Measurements from ENCODE around the gene PTPRD. TPM values are rescaled to one million over a fixed set of nuclear protein-coding genes. Genes with fewer than 3 reads are reported as not detected.

PTPRD gene
- total and polyA plus RNA-seq, 2 donors = 2.2 to 13.5 TPM

- WGBS = 33% methylated on average over 7 of the region's 7 CpGs
- H3K4me1 ChIP-seq (ENCODE audit: control insufficient read depth in 2 of 2, insufficient read depth in 2 of 2, low read length in 2 of 2) = no peaks in the 10 kb centered on the region
- H3K27me3 ChIP-seq (ENCODE audit: control insufficient read depth in 2 of 2, insufficient read depth in 1 of 2, low read length in 1 of 2) = no peaks in the 10 kb centered on the region
- no peaks in the 10 kb centered on the region for H3K9me3 ChIP-seq (ENCODE audit: control insufficient read depth in 2 of 2, insufficient read depth in 1 of 2, low read length in 1 of 2)
- no peak for DNase-seq (ENCODE audit: low read depth in 6 of 9, low spot score in 9 of 9)
- H3K4me3 ChIP-seq (ENCODE audit: low read length in 2 of 2) = no peak overlapping the region
- no peaks in the 10 kb centered on the region for H3K36me3 ChIP-seq (ENCODE audit: control insufficient read depth in 2 of 2, insufficient read depth in 2 of 2, low read length in 1 of 2)
- H3K27ac ChIP-seq (ENCODE audit: low read depth in 1 of 2, low read length in 1 of 2) = no peak overlapping the region
These were observed 1882.2 kb downstream of the PTPRD start for GRCh38 chr9:8730618-8731017.

- Histone ChIP-seq H3K4me3 (ENCODE audit: low read length in 2 of 2) (no peak overlapping the region), H3K9me3 (ENCODE audit: control insufficient read depth in 2 of 2, insufficient read depth in 1 of 2, low read length in 1 of 2) (peaks cover 0 to 2% of the 10 kb centered on the region in 2 donors), H3K27ac (ENCODE audit: low read depth in 1 of 2, low read length in 1 of 2) (no peak overlapping the region), H3K4me1 (ENCODE audit: control insufficient read depth in 2 of 2, insufficient read depth in 2 of 2, low read length in 2 of 2) (no peaks in the 10 kb centered on the region), H3K36me3 (ENCODE audit: control insufficient read depth in 2 of 2, insufficient read depth in 2 of 2, low read length in 1 of 2) (no peaks in the 10 kb centered on the region), H3K27me3 (ENCODE audit: control insufficient read depth in 2 of 2, insufficient read depth in 1 of 2, low read length in 1 of 2) (no peaks in the 10 kb centered on the region)
- 85% methylated on average over 2 of the region's 2 CpGs for WGBS
- no peak for DNase-seq (ENCODE audit: low read depth in 6 of 9, low spot score in 9 of 9)
These were observed 1883.9 kb downstream of the PTPRD start for GRCh38 chr9:8728910-8729309.

- no peak overlapping the region for H3K27ac ChIP-seq (ENCODE audit: low read depth in 1 of 2, low read length in 1 of 2)
- DNase-seq (ENCODE audit: low read depth in 6 of 9, low spot score in 9 of 9) = no peak
- H3K27me3 ChIP-seq (ENCODE audit: control insufficient read depth in 2 of 2, insufficient read depth in 1 of 2, low read length in 1 of 2) = no peaks in the 10 kb centered on the region
- 92% methylated on average over 2 of the region's 2 CpGs for WGBS
- no peaks in the 10 kb centered on the region for H3K36me3 ChIP-seq (ENCODE audit: control insufficient read depth in 2 of 2, insufficient read depth in 2 of 2, low read length in 1 of 2)
- H3K4me1 ChIP-seq (ENCODE audit: control insufficient read depth in 2 of 2, insufficient read depth in 2 of 2, low read length in 2 of 2) = no peaks in the 10 kb centered on the region
- H3K9me3 ChIP-seq (ENCODE audit: control insufficient read depth in 2 of 2, insufficient read depth in 1 of 2, low read length in 1 of 2) = peaks cover 0 to 2% of the 10 kb centered on the region in 2 donors
- H3K4me3 ChIP-seq (ENCODE audit: low read length in 2 of 2) = no peak overlapping the region
These were observed 1885.6 kb downstream of the PTPRD start for GRCh38 chr9:8727191-8727590.

GRCh38 chr9:8726692-8727091 is 1886.1 kb downstream of the PTPRD start:
- no peak for DNase-seq (ENCODE audit: low read depth in 6 of 9, low spot score in 9 of 9)
- WGBS = 98% methylated on average over 4 of the region's 4 CpGs
- Histone ChIP-seq H3K27me3 (ENCODE audit: control insufficient read depth in 2 of 2, insufficient read depth in 1 of 2, low read length in 1 of 2) (no peaks in the 10 kb centered on the region), H3K4me3 (ENCODE audit: low read length in 2 of 2) (no peak overlapping the region), H3K4me1 (ENCODE audit: control insufficient read depth in 2 of 2, insufficient read depth in 2 of 2, low read length in 2 of 2) (no peaks in the 10 kb centered on the region), H3K27ac (ENCODE audit: low read depth in 1 of 2, low read length in 1 of 2) (no peak overlapping the region), H3K36me3 (ENCODE audit: control insufficient read depth in 2 of 2, insufficient read depth in 2 of 2, low read length in 1 of 2) (no peaks in the 10 kb centered on the region), H3K9me3 (ENCODE audit: control insufficient read depth in 2 of 2, insufficient read depth in 1 of 2, low read length in 1 of 2) (peaks cover 0 to 2% of the 10 kb centered on the region in 2 donors)

GRCh38 chr9:8725635-8726034 is 1887.2 kb downstream of the PTPRD start:
- H3K4me1 ChIP-seq (ENCODE audit: control insufficient read depth in 2 of 2, insufficient read depth in 2 of 2, low read length in 2 of 2) = no peaks in the 10 kb centered on the region
- 0% methylated on average over 1 of the region's 1 CpG for WGBS

GRCh38 chr9:8724284-8725018 is 1888.4 kb downstream of the PTPRD start:
- Histone ChIP-seq H3K36me3 (ENCODE audit: control insufficient read depth in 2 of 2, insufficient read depth in 2 of 2, low read length in 1 of 2) (no peaks in the 10 kb centered on the region), H3K27me3 (ENCODE audit: control insufficient read depth in 2 of 2, insufficient read depth in 1 of 2, low read length in 1 of 2) (no peaks in the 10 kb centered on the region), H3K9me3 (ENCODE audit: control insufficient read depth in 2 of 2, insufficient read depth in 1 of 2, low read length in 1 of 2) (peaks cover 0 to 2% of the 10 kb centered on the region in 2 donors), H3K27ac (ENCODE audit: low read depth in 1 of 2, low read length in 1 of 2) (no peak overlapping the region), H3K4me1 (ENCODE audit: control insufficient read depth in 2 of 2, insufficient read depth in 2 of 2, low read length in 2 of 2) (peaks cover 6% of the 10 kb centered on the region in 2 donors), H3K4me3 (ENCODE audit: low read length in 2 of 2) (no peak overlapping the region)
- 97% methylated on average over 11 of the region's 11 CpGs for WGBS
- no peak for DNase-seq (ENCODE audit: low read depth in 6 of 9, low spot score in 9 of 9)

More at GRCh38 chr9:8725635-8726034, 1887.2 kb downstream of the PTPRD start:
- DNase-seq (ENCODE audit: low read depth in 6 of 9, low spot score in 9 of 9) = no peak
- peaks cover 0 to 2% of the 10 kb centered on the region in 2 donors for H3K9me3 ChIP-seq (ENCODE audit: control insufficient read depth in 2 of 2, insufficient read depth in 1 of 2, low read length in 1 of 2)
- no peak overlapping the region for H3K27ac ChIP-seq (ENCODE audit: low read depth in 1 of 2, low read length in 1 of 2)
- H3K4me3 ChIP-seq (ENCODE audit: low read length in 2 of 2) = no peak overlapping the region
- no peaks in the 10 kb centered on the region for H3K36me3 ChIP-seq (ENCODE audit: control insufficient read depth in 2 of 2, insufficient read depth in 2 of 2, low read length in 1 of 2)
- H3K27me3 ChIP-seq (ENCODE audit: control insufficient read depth in 2 of 2, insufficient read depth in 1 of 2, low read length in 1 of 2) = no peaks in the 10 kb centered on the region

GRCh38 chr9:8723195-8723594 is 1889.6 kb downstream of the PTPRD start:
- no peak for DNase-seq (ENCODE audit: low read depth in 6 of 9, low spot score in 9 of 9)
- Histone ChIP-seq H3K4me1 (ENCODE audit: control insufficient read depth in 2 of 2, insufficient read depth in 2 of 2, low read length in 2 of 2) (peaks cover 6% of the 10 kb centered on the region in 2 donors), H3K27ac (ENCODE audit: low read depth in 1 of 2, low read length in 1 of 2) (no peak overlapping the region), H3K36me3 (ENCODE audit: control insufficient read depth in 2 of 2, insufficient read depth in 2 of 2, low read length in 1 of 2) (no peaks in the 10 kb centered on the region), H3K27me3 (ENCODE audit: control insufficient read depth in 2 of 2, insufficient read depth in 1 of 2, low read length in 1 of 2) (no peaks in the 10 kb centered on the region), H3K4me3 (ENCODE audit: low read length in 2 of 2) (no peak overlapping the region), H3K9me3 (ENCODE audit: control insufficient read depth in 2 of 2, insufficient read depth in 1 of 2, low read length in 1 of 2) (peaks cover 0 to 2% of the 10 kb centered on the region in 2 donors)
- 96% methylated on average over 5 of the region's 5 CpGs for WGBS

- Histone ChIP-seq H3K9me3 (ENCODE audit: control insufficient read depth in 2 of 2, insufficient read depth in 1 of 2, low read length in 1 of 2) (peaks cover 0 to 2% of the 10 kb centered on the region in 2 donors), H3K27ac (ENCODE audit: low read depth in 1 of 2, low read length in 1 of 2) (peak overlapping the region in 1 of 2 donors; percentile 61), H3K4me1 (ENCODE audit: control insufficient read depth in 2 of 2, insufficient read depth in 2 of 2, low read length in 2 of 2) (peaks cover 6% of the 10 kb centered on the region in 2 donors), H3K36me3 (ENCODE audit: control insufficient read depth in 2 of 2, insufficient read depth in 2 of 2, low read length in 1 of 2) (no peaks in the 10 kb centered on the region), H3K27me3 (ENCODE audit: control insufficient read depth in 2 of 2, insufficient read depth in 1 of 2, low read length in 1 of 2) (no peaks in the 10 kb centered on the region), H3K4me3 (ENCODE audit: low read length in 2 of 2) (no peak overlapping the region)
- peak in 5 of 9 donors; percentile 8 to 45 (median 13) for DNase-seq (ENCODE audit: low read depth in 6 of 9, low spot score in 9 of 9)
- WGBS = 10% methylated on average over 1 of the region's 1 CpG
These were observed 1892.8 kb downstream of the PTPRD start for GRCh38 chr9:8719833-8720486.

GRCh38 chr9:8718121-8718725 is 1894.6 kb downstream of the PTPRD start:
- no peak for DNase-seq (ENCODE audit: low read depth in 6 of 9, low spot score in 9 of 9)
- H3K4me3 ChIP-seq (ENCODE audit: low read length in 2 of 2) = no peak overlapping the region
- H3K9me3 ChIP-seq (ENCODE audit: control insufficient read depth in 2 of 2, insufficient read depth in 1 of 2, low read length in 1 of 2) = peaks cover 0 to 4% of the 10 kb centered on the region in 2 donors
- 92% methylated on average over 4 of the region's 4 CpGs for WGBS
- H3K4me1 ChIP-seq (ENCODE audit: control insufficient read depth in 2 of 2, insufficient read depth in 2 of 2, low read length in 2 of 2) = peaks cover 6% of the 10 kb centered on the region in 2 donors
- no peak overlapping the region for H3K27ac ChIP-seq (ENCODE audit: low read depth in 1 of 2, low read length in 1 of 2)
- H3K27me3 ChIP-seq (ENCODE audit: control insufficient read depth in 2 of 2, insufficient read depth in 1 of 2, low read length in 1 of 2) = no peaks in the 10 kb centered on the region
- H3K36me3 ChIP-seq (ENCODE audit: control insufficient read depth in 2 of 2, insufficient read depth in 2 of 2, low read length in 1 of 2) = no peaks in the 10 kb centered on the region

Data from thymus (tissue), 11 donors.